ENCODE measurements around the gene NDUFA13.

Gene NDUFA13

GRCh38 chr19:19531951-19532805, 16.2 kb downstream of the NDUFA13 start:
- DNase-seq (ENCODE audit: extremely low spot score): peak; percentile 86
- ChIA-PET CTCF (interaction anchor here (0.7 to 14.9 kb wide), 37 partner anchors 8 to 520 kb away, joined by 3 to 251 read pairs (median 4); partner anchors contain the start of genes GMIP and ZNF682), POLR2A (interaction anchor here (0.6 kb wide), 1 partner anchor 1318 kb away, joined by 7 read pairs; no protein-coding TSS in a partner anchor)
- TF ChIP-seq CTCF (IDR thresholded peaks at IDR 0.05; ENCODE audit: control extremely low read depth, extremely low read depth, low read depth, missing control alignments): peak; percentile 93

GRCh38 chr19:19532806-19533701, 17.0 kb downstream of the NDUFA13 start:
- CTCF ChIA-PET: interaction anchor here (0.7 to 14.9 kb wide), 30 partner anchors 7 to 519 kb away, joined by 3 to 251 read pairs (median 4); partner anchors contain the start of genes GMIP and ZNF682
- no peak for TF ChIP-seq CTCF (IDR thresholded peaks at IDR 0.05; ENCODE audit: control extremely low read depth, extremely low read depth, low read depth, missing control alignments)
- POLR2A ChIA-PET: no interaction called here
- DNase-seq (ENCODE audit: extremely low spot score): no peak

GRCh38 chr19:19533841-19534240, 17.8 kb downstream of the NDUFA13 start:
- no peak for DNase-seq (ENCODE audit: extremely low spot score)
- ChIA-PET POLR2A (no interaction called here), CTCF (interaction anchor here (2.0 to 14.9 kb wide), 4 partner anchors 17 to 116 kb away, joined by 9 to 251 read pairs (median 12); partner anchors contain the start of gene GMIP)
- no peak for TF ChIP-seq CTCF (IDR thresholded peaks at IDR 0.05; ENCODE audit: control extremely low read depth, extremely low read depth, low read depth, missing control alignments)

GRCh38 chr19:19534556-19535265, 18.7 kb downstream of the NDUFA13 start:
- no peak for DNase-seq (ENCODE audit: extremely low spot score)
- ChIA-PET CTCF (interaction anchor here (3.1 to 14.9 kb wide), 2 partner anchors 16 to 109 kb away, joined by 9 to 251 read pairs; partner anchors contain the start of gene GMIP), POLR2A (interaction anchor here (0.6 to 1.2 kb wide), 2 partner anchors 10 to 598 kb away, joined by 3 to 4 read pairs; no protein-coding TSS in a partner anchor)
- TF ChIP-seq CTCF (IDR thresholded peaks at IDR 0.05; ENCODE audit: control extremely low read depth, extremely low read depth, low read depth, missing control alignments): no peak

- ChIA-PET CTCF (interaction anchor here (3.1 to 14.9 kb wide), 2 partner anchors 15 to 108 kb away, joined by 9 to 251 read pairs; partner anchors contain the start of gene GMIP), POLR2A (interaction anchor here (1.2 kb wide), 1 partner anchor 11 kb away, joined by 4 read pairs; no protein-coding TSS in a partner anchor)
- no peak for TF ChIP-seq CTCF (IDR thresholded peaks at IDR 0.05; ENCODE audit: control extremely low read depth, extremely low read depth, low read depth, missing control alignments)
- no peak for DNase-seq (ENCODE audit: extremely low spot score)
Measured at GRCh38 chr19:19535311-19536191, 19.5 kb downstream of the NDUFA13 start.
